Skeletal muscle tissue (tissue), 4 donors: ENCODE data around the gene PHF10. TPM values are rescaled to one million over a fixed set of nuclear protein-coding genes. Genes with fewer than 3 reads are reported as not detected.
A peak's percentile ranks its signal among the peaks of the same experiment; 100 is the strongest.

ENCODE experiments used
- H3K27ac ChIP-seq: one replicate; pipeline ENCODE4 v1.7.0; 2013; ENCODE audit warnings: mild to moderate bottlenecking, low read depth, low read length, inconsistent platforms
- H3K27me3 ChIP-seq, 3 donors: one replicate each; pipeline ENCODE4 v1.7.0; 2013; ENCODE audit warnings: low read length in 3 of 3; ENCODE audit not compliant: control insufficient read depth in 3 of 3, insufficient read depth in 3 of 3
- H3K36me3 ChIP-seq, 3 donors: one replicate each; pipeline ENCODE4 v1.7.0; 2013; ENCODE audit warnings: low read length in 3 of 3; ENCODE audit not compliant: control insufficient read depth in 3 of 3, insufficient read depth in 3 of 3
- H3K4me1 ChIP-seq, 3 donors: one replicate each; pipeline ENCODE4 v1.7.0; 2013; ENCODE audit warnings: low read length in 3 of 3, mild to moderate bottlenecking in 3 of 3; ENCODE audit not compliant: control insufficient read depth in 3 of 3, insufficient read depth in 3 of 3
- H3K4me3 ChIP-seq, 3 donors: one replicate each; pipeline ENCODE4 v1.7.0; 2013; ENCODE audit warnings: low read length in 3 of 3
- H3K9ac ChIP-seq, 3 donors: one replicate each; pipeline ENCODE4 v1.7.0; 2013; ENCODE audit warnings: low read length in 3 of 3, mild to moderate bottlenecking in 3 of 3, moderate library complexity in 2 of 3, low read depth in 1 of 3
- H3K9me3 ChIP-seq, 3 donors: one replicate each; pipeline ENCODE4 v1.7.0; 2013; ENCODE audit warnings: low read length in 3 of 3; ENCODE audit not compliant: control insufficient read depth in 3 of 3
- total RNA-seq: library from RNA; depleted of rRNA; stranded (reverse); fragments of >200 nt; gene quantifications from one replicate; pipeline ENCODE4 v1.2.3, GENCODE V29; 2014
- donor health status: Osteomylitis.

Gene PHF10
- total RNA-seq, 1 donor from 2014 or later, result 29.7 TPM

DNA sequence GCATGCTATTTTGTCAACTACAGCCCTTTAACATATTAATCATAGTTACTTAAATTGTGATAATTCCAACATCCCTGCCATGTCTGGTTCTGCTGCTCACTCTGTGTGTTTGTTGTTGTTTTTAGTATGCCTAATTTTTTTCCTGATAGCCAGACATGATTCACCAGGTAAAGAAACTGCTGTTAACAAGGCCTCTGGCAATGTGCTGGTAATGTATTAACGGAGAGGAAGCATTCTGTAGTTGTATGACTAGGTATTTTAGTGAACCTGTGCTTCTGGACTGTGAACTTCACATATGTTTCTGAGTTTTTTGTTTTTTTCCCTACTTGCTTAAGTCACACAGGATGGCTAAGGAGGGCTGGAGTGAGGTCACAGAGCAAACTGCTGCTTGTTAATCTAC is 22.3 kb upstream of the PHF10 start:
- H3K4me1 ChIP-seq, result peaks cover 3 to 10% (median 7%) of the 10 kb centered on the region in 3 donors
- no peaks in the 10 kb centered on the region for H3K9me3 ChIP-seq
- no peaks in the 10 kb centered on the region for H3K36me3 ChIP-seq
- no peak overlapping the region for H3K27ac ChIP-seq
- no peak overlapping the region for H3K4me3 ChIP-seq
- no peaks in the 10 kb centered on the region for H3K27me3 ChIP-seq
- no peak overlapping the region for H3K9ac ChIP-seq

DNA sequence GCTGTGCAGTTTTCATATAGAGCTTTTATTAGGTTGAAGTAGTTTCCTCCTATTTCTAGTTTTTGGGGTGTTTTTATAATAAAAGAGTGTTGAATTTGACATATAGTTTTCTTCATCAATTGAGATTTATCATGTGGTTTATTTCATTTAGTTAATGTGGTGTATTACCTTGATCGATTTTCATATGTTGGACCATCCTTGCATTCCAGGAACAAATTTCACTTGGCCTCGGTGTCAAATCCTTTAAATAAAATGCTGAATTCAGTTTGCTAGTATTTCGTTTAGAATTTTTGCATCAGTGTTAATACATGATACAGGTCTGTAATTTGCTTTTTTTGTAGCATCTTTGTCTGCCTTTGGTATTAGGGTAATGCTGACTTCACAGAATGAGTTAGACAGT is 21.1 kb upstream of the PHF10 start:
- H3K9ac ChIP-seq, result no peak overlapping the region
- H3K27ac ChIP-seq, result no peak overlapping the region
- H3K4me3 ChIP-seq, result no peak overlapping the region
- peaks cover under 1 to 5% (median 4%) of the 10 kb centered on the region in 3 donors for H3K4me1 ChIP-seq
- no peaks in the 10 kb centered on the region for H3K27me3 ChIP-seq
- H3K36me3 ChIP-seq, result no peaks in the 10 kb centered on the region
- no peaks in the 10 kb centered on the region for H3K9me3 ChIP-seq

DNA sequence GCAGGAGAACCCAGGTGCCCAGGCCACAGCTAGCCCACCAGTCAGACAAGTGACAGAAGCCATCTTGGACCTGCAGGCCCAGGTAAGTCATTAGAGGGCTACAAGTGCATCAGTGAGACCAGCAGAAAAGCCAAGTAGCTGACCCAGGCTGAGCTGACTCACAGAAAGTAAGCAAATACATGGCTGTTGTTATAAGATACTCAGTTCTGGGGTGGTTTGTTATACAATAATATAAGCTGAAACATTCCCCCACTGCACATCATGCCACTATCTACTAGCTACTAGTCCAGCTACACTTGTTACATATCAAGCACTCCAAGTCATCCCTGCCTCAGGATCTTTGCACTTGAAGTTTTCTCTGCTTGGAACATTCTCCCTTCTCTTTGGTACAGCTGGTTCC is 17.0 kb upstream of the PHF10 start:
- Histone ChIP-seq H3K4me3 (no peak overlapping the region), H3K4me1 (peaks cover 14 to 18% (median 17%) of the 10 kb centered on the region in 3 donors), H3K36me3 (no peaks in the 10 kb centered on the region), H3K9me3 (no peaks in the 10 kb centered on the region), H3K27me3 (no peaks in the 10 kb centered on the region), H3K9ac (no peak overlapping the region), H3K27ac (no peak overlapping the region)

DNA sequence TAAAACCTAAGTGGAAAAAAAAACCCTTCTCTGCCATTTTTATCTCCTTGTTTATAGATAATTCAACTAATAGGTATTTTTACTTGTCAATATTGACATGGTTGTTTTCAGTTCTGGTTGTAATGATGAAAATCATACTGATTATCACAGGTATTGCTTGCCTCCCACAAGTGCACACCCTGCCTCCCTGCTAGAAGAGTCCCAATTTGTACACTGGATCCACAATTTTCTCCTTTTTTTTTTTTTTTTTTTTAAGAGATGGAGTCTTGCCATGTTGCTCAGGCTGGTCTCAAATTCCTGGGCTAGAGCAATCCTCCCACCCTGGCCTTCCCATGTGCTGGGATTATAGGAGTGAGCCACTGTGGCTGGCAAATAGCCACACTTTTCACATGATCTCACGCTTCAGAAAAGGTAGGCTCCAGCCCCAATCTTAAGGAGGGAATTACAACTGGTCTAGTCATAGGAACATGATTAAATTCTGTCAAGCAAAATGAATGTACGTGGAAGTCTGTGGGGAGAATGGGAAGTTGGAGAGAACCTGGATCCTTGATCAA is 14.8 kb upstream of the PHF10 start:
- Histone ChIP-seq H3K9me3 (no peaks in the 10 kb centered on the region), H3K4me3 (peak overlapping the region in 1 of 3 donors; percentile 67), H3K27ac (peak overlapping the region; percentile 8), H3K36me3 (no peaks in the 10 kb centered on the region), H3K4me1 (peaks cover 14 to 21% (median 18%) of the 10 kb centered on the region in 3 donors), H3K9ac (peak overlapping the region in 2 of 3 donors; percentile 38 to 74), H3K27me3 (no peaks in the 10 kb centered on the region)

DNA sequence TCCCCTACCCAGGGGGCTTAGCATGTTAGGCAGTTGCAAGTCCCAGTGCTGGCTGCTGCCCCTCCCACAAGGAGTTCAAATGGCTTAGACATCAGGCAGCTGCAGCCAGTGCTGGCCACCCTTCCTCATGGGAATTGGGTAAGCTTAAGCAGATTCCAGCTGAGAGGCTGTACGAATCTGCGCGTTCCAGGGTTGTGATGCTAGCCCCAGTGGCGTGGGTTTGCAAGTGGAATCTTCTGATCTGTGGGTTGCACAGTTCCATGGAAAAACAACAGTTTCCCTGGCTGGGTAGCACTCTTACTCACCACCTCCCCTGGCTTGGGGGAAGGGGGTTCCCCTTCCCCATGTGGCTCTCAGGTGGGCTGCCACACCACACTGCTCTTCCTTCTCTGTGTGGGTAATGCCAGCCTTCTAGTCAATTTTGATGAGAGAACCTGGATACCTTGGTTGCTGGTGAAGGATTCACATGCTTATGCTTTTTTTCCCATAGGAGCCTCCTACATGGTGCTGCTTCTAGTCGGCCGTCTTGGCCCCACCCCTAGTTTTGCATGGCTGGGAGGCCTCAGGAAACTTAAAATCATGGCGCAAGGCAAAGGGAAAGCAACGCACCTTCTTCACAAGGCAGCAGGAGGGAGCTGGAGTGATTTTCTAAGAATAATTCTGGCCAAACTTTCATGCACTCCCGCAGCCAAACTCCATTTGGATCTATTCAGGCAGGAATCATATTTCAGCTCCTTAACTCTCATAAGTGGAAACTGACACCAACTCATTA is 14.1 kb upstream of the PHF10 start:
- Histone ChIP-seq H3K27me3 (no peaks in the 10 kb centered on the region), H3K9ac (peak overlapping the region; percentile 38 to 74 (median 59)), H3K4me1 (peaks cover 14 to 21% (median 18%) of the 10 kb centered on the region in 3 donors), H3K36me3 (no peaks in the 10 kb centered on the region), H3K9me3 (no peaks in the 10 kb centered on the region), H3K4me3 (peak overlapping the region; percentile 53 to 67 (median 59)), H3K27ac (peak overlapping the region; percentile 5)

DNA sequence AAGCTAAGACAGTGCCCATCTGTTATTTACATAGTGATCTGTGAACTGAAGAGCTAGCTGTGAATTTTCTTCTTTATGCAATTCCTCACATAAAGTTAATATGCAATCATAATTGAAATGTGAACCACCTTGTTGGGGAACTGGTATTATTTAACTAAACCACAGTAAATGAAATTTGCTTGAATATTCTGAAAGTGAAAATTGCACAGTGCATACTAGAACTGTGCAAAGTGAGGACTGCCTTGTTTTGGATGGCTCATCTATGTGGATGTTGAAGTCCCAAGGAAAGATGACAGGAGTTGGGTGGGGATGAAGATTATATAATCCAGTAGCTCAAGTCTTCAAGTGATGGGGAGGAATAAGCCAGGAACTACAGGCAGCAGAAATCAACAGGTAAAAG is 5.7 kb upstream of the PHF10 start:
- Histone ChIP-seq H3K4me1 (peaks cover 2 to 4% (median 3%) of the 10 kb centered on the region in 3 donors), H3K27me3 (no peaks in the 10 kb centered on the region), H3K36me3 (no peaks in the 10 kb centered on the region), H3K27ac (no peak overlapping the region), H3K4me3 (no peak overlapping the region), H3K9me3 (no peaks in the 10 kb centered on the region), H3K9ac (no peak overlapping the region)

DNA sequence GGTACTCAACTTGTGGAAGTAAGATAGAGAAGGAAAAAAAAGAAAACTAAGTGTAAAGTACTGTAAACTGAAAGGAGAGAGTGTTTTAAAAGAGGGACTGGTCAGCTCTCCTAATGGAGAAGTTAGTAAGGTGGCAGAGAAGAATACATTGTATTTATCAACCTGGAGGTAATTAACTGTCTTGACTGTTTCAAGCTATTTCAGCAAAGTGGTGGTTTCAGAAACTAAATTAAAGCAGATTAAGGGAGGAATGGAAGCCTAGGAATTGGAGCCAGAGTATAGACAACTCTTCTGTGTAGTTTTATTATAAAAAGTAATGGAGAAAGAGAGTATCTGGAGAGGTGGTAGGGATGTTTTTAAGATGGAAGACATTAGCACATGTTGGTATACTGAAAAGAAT is 2.7 kb upstream of the PHF10 start:
- Histone ChIP-seq H3K4me1 (peaks cover 11 to 17% (median 14%) of the 10 kb centered on the region in 3 donors), H3K27ac (no peak overlapping the region), H3K4me3 (no peak overlapping the region), H3K27me3 (no peaks in the 10 kb centered on the region), H3K36me3 (no peaks in the 10 kb centered on the region), H3K9me3 (no peaks in the 10 kb centered on the region), H3K9ac (no peak overlapping the region)

DNA sequence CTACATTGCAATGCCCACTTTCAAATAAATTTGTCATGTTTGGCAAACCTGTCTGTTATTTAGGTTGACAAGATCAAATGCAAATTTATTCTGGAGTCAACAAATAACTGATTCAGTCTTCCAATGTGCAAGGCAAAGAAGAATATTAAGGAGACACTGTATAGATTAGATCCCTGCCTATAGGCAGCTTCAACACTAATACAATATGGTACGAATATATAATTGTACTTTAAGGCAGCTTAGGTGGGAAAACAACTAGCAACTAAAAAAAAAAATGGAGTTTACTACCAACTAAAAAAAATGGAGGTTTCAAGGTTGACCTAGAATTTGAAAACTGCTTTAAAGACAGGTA is 1.7 kb upstream of the PHF10 start:
- H3K27ac ChIP-seq, result no peak overlapping the region
- H3K4me1 ChIP-seq, result peaks cover 15 to 24% (median 17%) of the 10 kb centered on the region in 3 donors
- H3K27me3 ChIP-seq, result no peaks in the 10 kb centered on the region
- H3K36me3 ChIP-seq, result no peaks in the 10 kb centered on the region
- no peak overlapping the region for H3K9ac ChIP-seq
- H3K4me3 ChIP-seq, result no peak overlapping the region
- no peaks in the 10 kb centered on the region for H3K9me3 ChIP-seq

DNA sequence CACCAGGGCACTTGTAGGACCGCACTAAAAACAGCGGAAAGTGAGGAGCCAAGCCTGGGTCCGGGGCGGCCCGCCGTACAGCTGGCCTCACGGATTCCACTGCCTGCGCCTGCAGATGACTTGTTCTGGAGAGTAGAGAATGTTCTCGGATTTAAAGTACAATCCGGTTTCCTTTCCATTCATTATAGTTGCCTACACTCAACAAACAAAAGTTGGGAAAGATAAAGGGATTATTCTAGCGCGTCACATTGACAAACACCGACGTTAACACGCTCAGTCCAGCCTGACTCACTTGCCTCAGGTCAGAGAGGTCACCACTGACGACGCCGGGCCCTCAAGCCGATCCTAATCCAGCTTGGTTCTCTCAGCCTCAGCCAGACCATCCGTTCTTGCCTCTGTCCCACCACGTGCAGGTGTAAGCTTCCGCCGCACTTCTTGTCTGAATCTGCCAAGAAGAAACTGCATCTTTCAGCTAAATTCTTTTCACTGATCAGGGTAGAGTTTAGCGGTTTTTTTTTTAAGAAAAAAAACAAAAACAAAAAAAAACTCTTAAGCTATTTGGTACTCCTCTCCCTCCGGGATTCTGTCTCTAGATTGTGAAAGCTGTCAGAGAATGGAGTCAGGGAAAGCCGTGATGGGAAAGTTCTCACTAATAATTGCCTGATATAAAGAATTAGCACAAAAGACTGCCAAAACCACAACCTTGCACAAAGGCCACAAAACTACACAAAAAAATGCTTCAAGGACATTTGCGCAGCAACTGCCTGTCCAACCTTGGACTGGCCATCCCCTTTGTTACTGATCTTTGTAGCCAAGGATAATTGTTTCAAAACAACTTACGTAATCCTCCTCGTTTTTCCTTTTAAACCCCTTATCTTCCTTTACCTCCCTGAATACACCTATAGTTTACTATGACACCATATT is 1.1 kb upstream of the PHF10 start:
- Histone ChIP-seq H3K27me3 (no peaks in the 10 kb centered on the region), H3K36me3 (no peaks in the 10 kb centered on the region), H3K9me3 (no peaks in the 10 kb centered on the region), H3K4me3 (peak overlapping the region; percentile 64 to 76 (median 71)), H3K9ac (peak overlapping the region; percentile 49 to 73 (median 73)), H3K4me1 (peaks cover 15 to 24% (median 17%) of the 10 kb centered on the region in 3 donors), H3K27ac (peak overlapping the region; percentile 63)
